Hepatocyte (in vitro differentiated cells): ENCODE data around the gene VIP. TPM values are rescaled to one million over a fixed set of nuclear protein-coding genes. Genes with fewer than 3 reads are reported as not detected.

Experiments used
- DNase-seq: peaks from one replicate; pipeline ENCODE4 v3.0.0-alpha.2; 2016; ENCODE audit warnings: low spot score
- H2AFZ ChIP-seq: fragments of 200-600 bp; sonication (generic); 2 replicates; pipeline ENCODE4 v1.6.0; 2016; ENCODE audit warnings: antibody characterized with exemption, mild to moderate bottlenecking
- H3K27ac ChIP-seq: fragments of 200-600 bp; sonication (generic); 2 replicates; pipeline ENCODE4 v1.5.1; 2016; ENCODE audit warnings: mild to moderate bottlenecking
- H3K27me3 ChIP-seq: fragments of 200-600 bp; sonication (generic); 2 replicates; pipeline ENCODE4 v1.6.1; 2016
- H3K36me3 ChIP-seq: fragments of 200-600 bp; sonication (generic); replicated peaks from 2 replicates; pipeline ENCODE4 v1.5.1; 2016; ENCODE audit warnings: low read depth; ENCODE audit not compliant: insufficient read depth
- H3K4me1 ChIP-seq: fragments of 200-600 bp; sonication (generic); 2 replicates; pipeline ENCODE4 v1.5.1; 2016; ENCODE audit warnings: mild to moderate bottlenecking, moderate library complexity; ENCODE audit not compliant: insufficient read depth
- H3K4me2 ChIP-seq: fragments of 200-600 bp; sonication (generic); 2 replicates; pipeline ENCODE4 v1.6.0; 2016
- H3K4me3 ChIP-seq: fragments of 200-600 bp; sonication (generic); 2 replicates; pipeline ENCODE4 v1.5.1; 2016; ENCODE audit warnings: mild to moderate bottlenecking
- H3K79me2 ChIP-seq: fragments of 200-600 bp; sonication (generic); 2 replicates; pipeline ENCODE4 v1.6.0; 2017; ENCODE audit warnings: mild to moderate bottlenecking
- H3K9me2 ChIP-seq: fragments of 200-600 bp; sonication (generic); replicated peaks from 2 replicates; pipeline ENCODE4 v1.6.0; 2017; ENCODE audit warnings: mild to moderate bottlenecking; ENCODE audit not compliant: insufficient read depth
- H3K9me3 ChIP-seq: fragments of 200-600 bp; sonication (generic); 2 replicates; pipeline ENCODE4 v1.5.1; 2016; ENCODE audit warnings: low read depth, mild to moderate bottlenecking
- H4K20me1 ChIP-seq: fragments of 200-600 bp; sonication (generic); 2 replicates; pipeline ENCODE4 v1.6.0; 2016; ENCODE audit warnings: mild to moderate bottlenecking; ENCODE audit not compliant: insufficient read depth, poor library complexity, severe bottlenecking
- CTCF ChIP-seq: fragments of 200-600 bp; sonication (generic); IDR thresholded peaks from 2 replicates; pipeline ENCODE4 v1.5.1; 2016; ENCODE audit warnings: antibody characterized with exemption, mild to moderate bottlenecking; ENCODE audit not compliant: poor library complexity
- EZH2 ChIP-seq: fragments of 200-600 bp; sonication (generic); IDR thresholded peaks from 2 replicates; pipeline ENCODE4 v1.6.1; 2016; ENCODE audit warnings: antibody characterized with exemption, mild to moderate bottlenecking, borderline replicate concordance
- EZH2phosphoT487 ChIP-seq: fragments of 200-600 bp; sonication (generic); IDR thresholded peaks from one replicate; pipeline ENCODE4 v1.6.1; 2018; ENCODE audit warnings: antibody characterized with exemption, mild to moderate bottlenecking, low read depth, moderate library complexity; ENCODE audit not compliant: unreplicated experiment, severe bottlenecking
- WGBS: methylation state at CpG from one replicate; pipeline ENCODE4 v1.1.6; 2016; ENCODE audit warnings: low lambda C conversion rate; ENCODE audit errors: missing lambda C conversion rate; 5-methylcytosine and 5-hydroxymethylcytosine counted together
- polyA plus RNA-seq: library from polyadenylated mRNA; unstranded; fragments of >200 nt; fragmentation: Nextera tagmentation; extraction: Ambion mirVana; gene quantifications from 2 replicates; pipeline ENCODE4 v1.2.1, GENCODE V29; 2016
- total RNA-seq: library from RNA; depleted of rRNA; stranded (reverse); fragments of >200 nt; gene quantifications from 2 replicates; pipeline ENCODE4 v1.2.3, GENCODE V29; 2014

Gene VIP
- total and polyA plus RNA-seq, 2 experiments from 2014 or later = not detected

DNA sequence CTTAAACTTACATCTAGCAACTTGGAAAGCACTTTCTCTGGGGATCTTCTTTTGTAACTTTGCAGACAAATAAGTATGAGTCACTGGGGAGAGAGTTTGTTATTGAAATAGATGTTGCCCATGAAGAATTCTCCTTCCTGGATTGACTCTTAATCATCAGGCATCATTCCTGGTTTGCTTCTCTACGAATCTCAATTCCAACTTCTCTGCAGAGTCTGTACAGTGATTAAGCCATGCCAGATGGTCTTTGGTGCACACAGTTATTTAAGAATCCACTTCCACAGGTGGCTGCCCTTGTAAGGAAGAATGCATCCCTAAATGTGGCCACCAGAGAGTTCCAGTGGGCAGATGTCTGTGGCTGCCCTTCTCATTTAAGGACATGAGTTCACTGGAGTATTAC is 27.2 kb upstream of the VIP start:
- Histone ChIP-seq H2AFZ (no peak overlapping the region), H3K4me1 (no peaks in the 10 kb centered on the region), H3K27me3 (no peaks in the 10 kb centered on the region), H3K36me3 (no peaks in the 10 kb centered on the region), H3K79me2 (no peaks in the 10 kb centered on the region), H3K9me2 (no peaks in the 10 kb centered on the region), H3K4me2 (no peak overlapping the region), H3K4me3 (no peak overlapping the region), H3K27ac (no peak overlapping the region), H4K20me1 (no peaks in the 10 kb centered on the region), H3K9me3 (no peaks in the 10 kb centered on the region)
- no peak for DNase-seq
- WGBS = 74% methylated on average over 1 of the region's 1 CpG
- TF ChIP-seq EZH2phosphoT487 (no peak), EZH2 (no peak), CTCF (no peak)

DNA sequence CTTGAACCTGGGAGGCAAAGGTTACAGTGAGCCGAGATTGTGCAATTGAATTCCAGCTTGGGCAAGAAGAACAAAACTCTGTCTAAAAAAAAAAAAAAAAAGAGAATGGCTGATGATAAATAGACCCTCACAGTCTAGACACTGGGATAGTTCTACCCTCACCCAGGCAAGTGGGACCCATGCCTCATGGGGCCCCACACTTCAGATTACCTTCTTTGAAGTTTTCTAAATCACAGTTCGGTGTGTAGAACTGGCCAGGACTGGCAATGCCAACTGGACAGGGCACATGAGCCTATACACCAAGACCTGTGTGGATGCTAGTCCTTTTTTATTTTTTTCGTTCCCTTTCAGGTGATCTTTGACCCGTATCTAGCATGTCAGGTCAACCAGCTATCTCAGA is 24.3 kb upstream of the VIP start:
- Histone ChIP-seq H2AFZ (no peak overlapping the region), H3K27me3 (no peaks in the 10 kb centered on the region), H3K27ac (no peak overlapping the region), H3K4me3 (no peak overlapping the region), H4K20me1 (no peaks in the 10 kb centered on the region), H3K4me2 (no peak overlapping the region), H3K36me3 (no peaks in the 10 kb centered on the region), H3K9me3 (no peaks in the 10 kb centered on the region), H3K4me1 (no peaks in the 10 kb centered on the region), H3K79me2 (no peaks in the 10 kb centered on the region), H3K9me2 (no peaks in the 10 kb centered on the region)
- DNase-seq = no peak
- TF ChIP-seq EZH2 (no peak), CTCF (no peak), EZH2phosphoT487 (no peak)
- WGBS = 70% methylated on average over 4 of the region's 4 CpGs

DNA sequence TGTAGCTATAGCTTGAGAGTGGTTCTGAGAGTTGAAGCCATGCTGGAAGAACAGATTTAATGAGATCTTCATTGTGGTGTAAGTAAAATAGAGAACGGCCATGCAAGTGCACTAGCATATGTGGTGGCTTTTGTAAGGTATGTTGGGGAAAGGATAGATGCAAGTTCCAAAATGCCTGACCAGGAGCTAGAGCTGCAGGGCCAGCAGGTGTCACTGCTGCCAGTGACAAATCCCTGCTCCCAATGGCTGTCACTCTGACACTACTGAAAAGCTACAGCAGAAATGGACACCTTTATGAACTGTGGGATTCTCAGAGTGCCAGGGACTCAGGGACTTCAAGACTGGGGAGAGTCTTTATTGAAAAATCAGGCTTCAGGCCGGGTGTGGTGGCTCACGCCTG is 23.1 kb upstream of the VIP start:
- no peak overlapping the region for H3K4me3 ChIP-seq
- H3K4me2 ChIP-seq = no peak overlapping the region
- no peak for TF ChIP-seq EZH2
- TF ChIP-seq EZH2phosphoT487 = no peak
- no peak for TF ChIP-seq CTCF
- H3K27me3 ChIP-seq = no peaks in the 10 kb centered on the region
- H3K27ac ChIP-seq = no peak overlapping the region
- WGBS = 91% methylated on average over 3 of the region's 3 CpGs
- no peaks in the 10 kb centered on the region for H3K4me1 ChIP-seq
- H3K9me2 ChIP-seq = no peaks in the 10 kb centered on the region
- DNase-seq = no peak
- no peaks in the 10 kb centered on the region for H3K36me3 ChIP-seq
- no peak overlapping the region for H2AFZ ChIP-seq
- H3K79me2 ChIP-seq = no peaks in the 10 kb centered on the region
- no peaks in the 10 kb centered on the region for H4K20me1 ChIP-seq
- no peaks in the 10 kb centered on the region for H3K9me3 ChIP-seq

- Histone ChIP-seq H3K4me3 (no peak overlapping the region), H3K4me1 (no peaks in the 10 kb centered on the region), H3K27me3 (no peaks in the 10 kb centered on the region), H3K27ac (no peak overlapping the region), H3K79me2 (no peaks in the 10 kb centered on the region), H3K4me2 (no peak overlapping the region), H4K20me1 (no peaks in the 10 kb centered on the region), H3K9me3 (no peaks in the 10 kb centered on the region), H3K36me3 (no peaks in the 10 kb centered on the region), H2AFZ (no peak overlapping the region), H3K9me2 (no peaks in the 10 kb centered on the region)
- DNase-seq = no peak
- WGBS = 73% methylated on average over 2 of the region's 2 CpGs
- no peak for TF ChIP-seq EZH2phosphoT487
- TF ChIP-seq CTCF = no peak
- TF ChIP-seq EZH2 = no peak
Observed at GRCh38 chr6:152734630-152735029, 16.0 kb upstream of the VIP start.
